HG03097 (cell line): Measurements from ENCODE around the gene CDS2.
"Not testable (repeated sequence)": the region's sequence is repeated elsewhere in the genome, so short reads cannot be mapped to it uniquely, and the experiment has no call there.

ENCODE experiments used
- ATAC-seq: cut with Tn5 transposase; IDR thresholded peaks from one replicate; pipeline ENCODE4 v1.9.1; 2021; ENCODE audit not compliant: unreplicated experiment, low FRiP score

The CDS2 gene

GRCh38 chr20:5126512-5127203, at the start of gene CDS2:
Gene CDS2, plus strand, starts transcription at chr20:5127008. Its CDS starts 85 bp downstream, at chr20:5127093.
- ATAC-seq, result peak; percentile 81

GRCh38 chr20:5077761-5078387, 48.9 kb upstream of the CDS2 start:
- no peak for ATAC-seq

GRCh38 chr20:5078399-5078958, 48.3 kb upstream of the CDS2 start:
- ATAC-seq, result peak; percentile 93

- no peak for ATAC-seq
These were observed 46.4 kb upstream of the CDS2 start for GRCh38 chr20:5080384-5080877.

- no peak for ATAC-seq
These were observed 41.4 kb upstream of the CDS2 start for GRCh38 chr20:5085380-5085779.

- no peak for ATAC-seq
These were observed 38.1 kb upstream of the CDS2 start for GRCh38 chr20:5088688-5089087.

- no peak for ATAC-seq
These were observed 36.6 kb upstream of the CDS2 start for GRCh38 chr20:5090191-5090590.

GRCh38 chr20:5091902-5092301, 34.9 kb upstream of the CDS2 start:
- no peak for ATAC-seq

- no peak for ATAC-seq
These were observed 34.0 kb upstream of the CDS2 start for GRCh38 chr20:5092765-5093339.

GRCh38 chr20:5095454-5095853, 31.4 kb upstream of the CDS2 start:
- ATAC-seq, result no peak

GRCh38 chr20:5095931-5096330, 30.9 kb upstream of the CDS2 start:
- ATAC-seq, result no peak

GRCh38 chr20:5096463-5096862, 30.3 kb upstream of the CDS2 start:
- no peak for ATAC-seq

GRCh38 chr20:5099009-5099408, 27.8 kb upstream of the CDS2 start:
- not testable (repeated sequence) for ATAC-seq

GRCh38 chr20:5099909-5100308, 26.9 kb upstream of the CDS2 start:
- not testable (repeated sequence) for ATAC-seq

GRCh38 chr20:5100684-5101347, 26.0 kb upstream of the CDS2 start:
- no peak for ATAC-seq

- no peak for ATAC-seq
These were observed 22.3 kb upstream of the CDS2 start for GRCh38 chr20:5104479-5104878.

- ATAC-seq, result no peak
These were observed 17.5 kb upstream of the CDS2 start for GRCh38 chr20:5109276-5109675.

- ATAC-seq, result no peak
These were observed 13.2 kb upstream of the CDS2 start for GRCh38 chr20:5113615-5113986.

- no peak for ATAC-seq
These were observed 12.4 kb upstream of the CDS2 start for GRCh38 chr20:5114403-5114802.

- ATAC-seq, result no peak
These were observed 9.9 kb upstream of the CDS2 start for GRCh38 chr20:5116875-5117274.
